ENCODE data around the gene THSD4. TPM values are rescaled to one million over a fixed set of nuclear protein-coding genes. Genes with fewer than 3 reads are reported as not detected.

The THSD4 gene
- total and polyA plus RNA-seq, 2 donors (not counting 1 experiment from before 2014, with no cell fraction given): 43.1 to 95.5 TPM

GRCh38 chr15:71646767-71647486 is 531.7 kb downstream of the THSD4 start:
- no peak overlapping the region for H3K9ac ChIP-seq (ENCODE audit: insufficient read depth, low read length)
- H3K4me2 ChIP-seq (ENCODE audit: extremely low read depth, insufficient read depth, low read length): no peak overlapping the region
- H3K79me2 ChIP-seq (ENCODE audit: control insufficient read depth, insufficient read depth, low read length): no peaks in the 10 kb centered on the region
- no peaks in the 10 kb centered on the region for H3K27me3 ChIP-seq (ENCODE audit: control insufficient read depth, insufficient read depth, low read length)
- no peak overlapping the region for H3K4me3 ChIP-seq (replicated peaks in 1 of 4; ENCODE audit: control extremely low read depth in 1 of 4, insufficient read depth in 1 of 4, low read depth in 3 of 4, low read length in 4 of 4)
- H2AFZ ChIP-seq (ENCODE audit: low read length): no peak overlapping the region
- H3K36me3 ChIP-seq (ENCODE audit: control insufficient read depth, insufficient read depth, low read length): no peaks in the 10 kb centered on the region
- no peak overlapping the region for H3K27ac ChIP-seq (ENCODE audit: insufficient read depth, low read length)
- H4K20me1 ChIP-seq (ENCODE audit: control insufficient read depth, extremely low read depth, insufficient read depth, low read length): no peaks in the 10 kb centered on the region
- no peak for DNase-seq (ENCODE audit: low read depth in 2 of 2)
- H3K9me3 ChIP-seq (ENCODE audit: control insufficient read depth, insufficient read depth, low read depth, low read length): no peaks in the 10 kb centered on the region
- TF ChIP-seq EZH2 (IDR thresholded peaks at IDR 0.05; ENCODE audit: low read length, missing control alignments): no peak
- no peak for TF ChIP-seq CTCF (conservative IDR thresholded peaks at IDR 0.05 in 1 of 2, IDR thresholded peaks at IDR 0.05 in 1 of 2; ENCODE audit: low read depth in 1 of 2, low read length in 2 of 2)
- no peaks in the 10 kb centered on the region for H3K4me1 ChIP-seq (ENCODE audit: control insufficient read depth, extremely low read depth, insufficient read depth, low read length)

- H3K4me3 ChIP-seq (replicated peaks in 1 of 4; ENCODE audit: control extremely low read depth in 1 of 4, insufficient read depth in 1 of 4, low read depth in 3 of 4, low read length in 4 of 4): no peak overlapping the region
- H3K4me1 ChIP-seq (ENCODE audit: control insufficient read depth, extremely low read depth, insufficient read depth, low read length): no peaks in the 10 kb centered on the region
- H3K9ac ChIP-seq (ENCODE audit: insufficient read depth, low read length): no peak overlapping the region
- peak in 1 of 2 donors; percentile 25 for DNase-seq (ENCODE audit: low read depth in 2 of 2)
- no peaks in the 10 kb centered on the region for H3K36me3 ChIP-seq (ENCODE audit: control insufficient read depth, insufficient read depth, low read length)
- no peaks in the 10 kb centered on the region for H4K20me1 ChIP-seq (ENCODE audit: control insufficient read depth, extremely low read depth, insufficient read depth, low read length)
- H3K79me2 ChIP-seq (ENCODE audit: control insufficient read depth, insufficient read depth, low read length): no peaks in the 10 kb centered on the region
- H3K27me3 ChIP-seq (ENCODE audit: control insufficient read depth, insufficient read depth, low read length): no peaks in the 10 kb centered on the region
- TF ChIP-seq CTCF (conservative IDR thresholded peaks at IDR 0.05 in 1 of 2, IDR thresholded peaks at IDR 0.05 in 1 of 2; ENCODE audit: low read depth in 1 of 2, low read length in 2 of 2) (no peak), EZH2 (IDR thresholded peaks at IDR 0.05; ENCODE audit: low read length, missing control alignments) (no peak)
- no peak overlapping the region for H3K4me2 ChIP-seq (ENCODE audit: extremely low read depth, insufficient read depth, low read length)
- H3K27ac ChIP-seq (ENCODE audit: insufficient read depth, low read length): no peak overlapping the region
- no peak overlapping the region for H2AFZ ChIP-seq (ENCODE audit: low read length)
- no peaks in the 10 kb centered on the region for H3K9me3 ChIP-seq (ENCODE audit: control insufficient read depth, insufficient read depth, low read depth, low read length)
Measured at GRCh38 chr15:71647487-71647808, 532.2 kb downstream of the THSD4 start.

- Histone ChIP-seq H2AFZ (ENCODE audit: low read length) (no peak overlapping the region), H3K4me3 (replicated peaks in 1 of 4; ENCODE audit: control extremely low read depth in 1 of 4, insufficient read depth in 1 of 4, low read depth in 3 of 4, low read length in 4 of 4) (no peak overlapping the region), H3K36me3 (ENCODE audit: control insufficient read depth, insufficient read depth, low read length) (no peaks in the 10 kb centered on the region), H3K4me2 (ENCODE audit: extremely low read depth, insufficient read depth, low read length) (no peak overlapping the region), H3K27me3 (ENCODE audit: control insufficient read depth, insufficient read depth, low read length) (no peaks in the 10 kb centered on the region), H3K79me2 (ENCODE audit: control insufficient read depth, insufficient read depth, low read length) (no peaks in the 10 kb centered on the region), H3K4me1 (ENCODE audit: control insufficient read depth, extremely low read depth, insufficient read depth, low read length) (no peaks in the 10 kb centered on the region), H3K9me3 (ENCODE audit: control insufficient read depth, insufficient read depth, low read depth, low read length) (no peaks in the 10 kb centered on the region), H3K9ac (ENCODE audit: insufficient read depth, low read length) (no peak overlapping the region), H3K27ac (ENCODE audit: insufficient read depth, low read length) (no peak overlapping the region), H4K20me1 (ENCODE audit: control insufficient read depth, extremely low read depth, insufficient read depth, low read length) (no peaks in the 10 kb centered on the region)
- no peak for TF ChIP-seq EZH2 (IDR thresholded peaks at IDR 0.05; ENCODE audit: low read length, missing control alignments)
- TF ChIP-seq CTCF (conservative IDR thresholded peaks at IDR 0.05 in 1 of 2, IDR thresholded peaks at IDR 0.05 in 1 of 2; ENCODE audit: low read depth in 1 of 2, low read length in 2 of 2): no peak
- no peak for DNase-seq (ENCODE audit: low read depth in 2 of 2)
Measured at GRCh38 chr15:71648095-71648494, 532.8 kb downstream of the THSD4 start.

All from fibroblast of lung (primary cell).